BE2C (cell line): ENCODE measurements around the gene KRTAP10-12.

Source experiments
- DNase-seq: peaks from one replicate; pipeline ENCODE4 v3.0.0-alpha.2; 2020
- H3K27me3 ChIP-seq: fragments of 250-450 bp; sonication (Bioruptor Pico); 2 replicates; pipeline ENCODE4 v1.5.1; 2020; ENCODE audit warnings: mild to moderate bottlenecking
- H3K36me3 ChIP-seq: fragments of 250-450 bp; sonication (Bioruptor Pico); 2 replicates; pipeline ENCODE4 v1.5.1; 2020; ENCODE audit warnings: mild to moderate bottlenecking
- H3K4me1 ChIP-seq: fragments of 250-450 bp; sonication (Bioruptor Pico); 2 replicates; pipeline ENCODE4 v1.5.1; 2020
- H3K4me3 ChIP-seq: 2 replicates; pipeline ENCODE4 v1.5.1; 2011; ENCODE audit warnings: low read depth, low read length
- H3K9me3 ChIP-seq: fragments of 250-450 bp; sonication (Bioruptor Pico); 2 replicates; pipeline ENCODE4 v1.5.1; 2020
- TF ChIP-seq, protein P1 (sequence below): IDR thresholded peaks from 2 replicates; pipeline ENCODE4 v1.5.1; 2012; ENCODE audit warnings: mild to moderate bottlenecking, low read depth, low read length

KRTAP10-12 gene

DNA sequence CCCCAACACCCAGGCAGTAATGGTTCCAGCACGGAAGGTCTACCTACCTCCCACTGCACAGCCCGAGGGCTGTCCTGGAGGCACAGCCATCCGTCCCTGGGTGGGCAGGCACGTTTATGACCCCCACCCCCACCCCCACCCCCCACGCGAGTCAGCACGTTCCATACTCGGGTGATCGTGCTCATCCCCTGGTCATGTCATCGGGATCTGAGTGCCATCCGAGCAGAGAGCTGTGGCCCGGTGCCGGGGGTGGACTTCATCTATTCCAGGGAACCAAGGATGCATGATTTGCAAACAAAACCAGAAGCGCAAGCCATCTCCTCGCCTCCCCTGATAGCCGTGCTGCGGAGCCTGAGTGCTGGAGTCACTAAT, 13.3 kb downstream of the KRTAP10-12 start:
- Histone ChIP-seq H3K4me3 (no peak overlapping the region), H3K27me3 (peaks cover 86% of the 10 kb centered on the region), H3K9me3 (no peaks in the 10 kb centered on the region), H3K4me1 (no peaks in the 10 kb centered on the region), H3K36me3 (no peaks in the 10 kb centered on the region)
- DNase-seq: no peak
- TF ChIP-seq, protein P1, sequence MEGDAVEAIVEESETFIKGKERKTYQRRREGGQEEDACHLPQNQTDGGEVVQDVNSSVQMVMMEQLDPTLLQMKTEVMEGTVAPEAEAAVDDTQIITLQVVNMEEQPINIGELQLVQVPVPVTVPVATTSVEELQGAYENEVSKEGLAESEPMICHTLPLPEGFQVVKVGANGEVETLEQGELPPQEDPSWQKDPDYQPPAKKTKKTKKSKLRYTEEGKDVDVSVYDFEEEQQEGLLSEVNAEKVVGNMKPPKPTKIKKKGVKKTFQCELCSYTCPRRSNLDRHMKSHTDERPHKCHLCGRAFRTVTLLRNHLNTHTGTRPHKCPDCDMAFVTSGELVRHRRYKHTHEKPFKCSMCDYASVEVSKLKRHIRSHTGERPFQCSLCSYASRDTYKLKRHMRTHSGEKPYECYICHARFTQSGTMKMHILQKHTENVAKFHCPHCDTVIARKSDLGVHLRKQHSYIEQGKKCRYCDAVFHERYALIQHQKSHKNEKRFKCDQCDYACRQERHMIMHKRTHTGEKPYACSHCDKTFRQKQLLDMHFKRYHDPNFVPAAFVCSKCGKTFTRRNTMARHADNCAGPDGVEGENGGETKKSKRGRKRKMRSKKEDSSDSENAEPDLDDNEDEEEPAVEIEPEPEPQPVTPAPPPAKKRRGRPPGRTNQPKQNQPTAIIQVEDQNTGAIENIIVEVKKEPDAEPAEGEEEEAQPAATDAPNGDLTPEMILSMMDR: no peak

DNA sequence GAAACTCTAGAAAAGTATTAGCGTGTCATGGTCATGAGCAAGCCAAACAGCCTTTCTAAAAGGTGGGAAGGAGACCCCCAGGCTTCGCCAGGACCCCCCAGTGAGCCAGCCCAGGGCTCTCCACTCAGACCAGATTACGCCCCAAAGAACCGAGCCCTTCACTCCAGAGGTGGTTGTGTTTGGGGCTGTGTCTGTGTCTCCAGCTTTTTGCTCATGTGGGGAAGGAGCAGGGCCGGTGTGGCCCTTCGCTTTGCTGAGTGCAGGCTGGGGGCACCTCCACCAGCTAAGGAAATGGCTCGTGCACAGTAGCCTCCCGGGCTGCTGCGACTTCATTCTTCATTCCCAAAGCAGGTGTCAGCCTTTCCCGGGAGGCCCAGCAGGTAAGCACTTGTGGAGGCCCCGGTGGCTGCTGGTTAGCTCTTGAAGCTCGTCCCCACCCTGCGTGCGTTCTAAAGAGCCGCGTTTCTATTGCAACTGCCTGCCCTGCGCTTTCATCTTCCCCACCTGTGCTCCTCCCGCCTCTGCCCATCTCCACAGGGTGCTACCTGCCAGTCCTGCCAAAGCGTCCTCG, 13.9 kb downstream of the KRTAP10-12 start:
- TF ChIP-seq, protein P1: no peak
- Histone ChIP-seq H3K36me3 (no peaks in the 10 kb centered on the region), H3K27me3 (peaks cover 91% of the 10 kb centered on the region), H3K4me3 (no peak overlapping the region), H3K9me3 (no peaks in the 10 kb centered on the region), H3K4me1 (no peaks in the 10 kb centered on the region)
- no peak for DNase-seq

DNA sequence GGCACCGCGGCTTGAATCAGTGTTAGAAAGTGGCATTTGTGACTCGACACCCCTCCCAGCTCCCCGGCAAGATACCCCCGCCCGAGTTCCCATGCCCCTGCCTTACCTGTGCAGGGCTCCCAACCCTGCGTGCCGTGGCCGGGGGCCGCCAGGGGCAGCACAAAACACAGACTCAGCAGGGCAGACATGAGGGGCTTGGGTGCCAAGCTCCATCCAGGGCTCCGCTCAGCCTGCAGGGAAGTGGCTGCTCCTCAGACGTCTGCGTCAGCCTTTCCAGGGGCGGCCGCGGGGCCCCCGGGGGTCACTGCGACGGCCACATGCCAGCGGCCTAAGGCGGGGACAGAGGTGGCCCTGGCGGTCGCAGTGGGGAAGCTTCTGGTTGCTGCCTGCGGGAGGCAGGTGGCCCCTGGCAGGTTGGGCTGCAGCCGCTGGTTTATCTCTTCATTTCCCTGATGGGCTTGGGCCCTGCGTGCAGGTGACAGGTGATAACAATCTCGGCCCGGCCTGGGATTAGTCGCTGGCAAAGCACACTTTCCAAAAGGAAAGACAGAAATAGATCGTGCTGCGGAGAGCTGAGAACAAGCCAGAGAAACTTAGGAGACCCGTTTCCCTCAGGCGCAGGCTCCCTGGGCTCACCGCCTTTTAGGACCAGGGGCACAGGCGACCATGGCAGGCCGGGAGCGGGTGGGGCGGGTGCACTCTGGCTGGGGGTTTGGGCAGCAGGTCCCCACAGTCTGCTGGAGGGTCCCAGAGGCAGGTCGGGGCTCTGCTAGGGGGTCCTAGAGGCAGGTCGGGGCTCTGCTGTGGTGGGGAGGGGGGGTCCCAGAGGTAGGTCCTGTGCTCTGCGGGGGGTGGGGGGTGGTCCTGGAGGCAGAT, 14.6 kb downstream of the KRTAP10-12 start, which contains the start of gene TSPEAR:
TSS of gene TSPEAR (minus strand) at position 246 of the 876 bp plus-strand sequence. CDS start at position 188, 58 bp downstream.
- DNase-seq: no peak
- no peak within 1 kb of the TSS for H3K4me3 ChIP-seq

DNA sequence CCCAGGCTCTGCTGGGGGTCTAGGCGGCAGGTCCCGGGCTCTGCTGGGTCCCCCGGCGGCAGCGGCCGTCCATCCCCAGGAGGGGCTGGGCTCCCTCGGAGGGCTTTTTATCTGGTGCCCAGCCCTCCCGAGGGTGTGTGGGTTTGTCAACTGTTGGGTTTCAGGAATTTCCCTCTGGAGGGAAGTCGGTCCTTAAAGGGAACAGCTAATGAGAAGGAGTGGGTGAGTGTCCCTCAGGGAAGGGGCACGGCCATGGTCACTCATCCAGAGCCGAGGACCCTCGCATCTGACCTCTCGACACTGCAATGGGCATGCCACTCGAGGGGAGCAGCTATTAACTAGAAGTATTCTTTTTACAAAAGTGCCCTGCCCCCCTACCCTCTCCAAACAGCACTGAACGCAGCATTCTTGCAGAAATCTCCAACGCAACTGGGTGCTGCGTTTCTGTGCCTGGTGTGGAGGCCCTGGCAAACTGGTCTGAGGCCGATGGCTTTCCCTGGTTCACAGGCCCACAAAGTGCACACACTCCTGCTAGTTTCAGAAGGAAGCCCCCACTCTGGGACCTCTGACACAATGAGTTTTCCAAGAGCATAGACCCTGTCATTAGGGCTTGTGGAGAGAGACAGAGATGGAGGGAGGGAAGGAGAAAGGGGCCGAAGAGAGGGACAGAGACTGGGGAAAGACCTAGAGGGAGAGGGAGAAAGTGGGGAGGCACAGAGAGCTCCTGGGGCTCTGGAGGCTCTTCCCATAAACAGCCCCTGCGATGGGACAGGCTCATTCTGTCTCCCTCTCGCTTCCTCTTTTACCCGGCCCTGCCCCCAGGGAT, 15.4 kb downstream of the KRTAP10-12 start:
- H3K36me3 ChIP-seq: no peaks in the 10 kb centered on the region
- no peaks in the 10 kb centered on the region for H3K4me1 ChIP-seq
- DNase-seq: no peak
- TF ChIP-seq, protein P1: no peak
- no peaks in the 10 kb centered on the region for H3K9me3 ChIP-seq
- H3K27me3 ChIP-seq: peaks cover 85% of the 10 kb centered on the region
- no peak overlapping the region for H3K4me3 ChIP-seq

More for the DNA sequence above, 14.6 kb downstream of the KRTAP10-12 start, which contains the start of gene TSPEAR:
- H3K4me1 ChIP-seq: no peaks in the 10 kb centered on the region
- TF ChIP-seq, protein P1: no peak
- no peaks in the 10 kb centered on the region for H3K36me3 ChIP-seq
- peaks cover 87% of the 10 kb centered on the region for H3K27me3 ChIP-seq
- no peaks in the 10 kb centered on the region for H3K9me3 ChIP-seq

DNA sequence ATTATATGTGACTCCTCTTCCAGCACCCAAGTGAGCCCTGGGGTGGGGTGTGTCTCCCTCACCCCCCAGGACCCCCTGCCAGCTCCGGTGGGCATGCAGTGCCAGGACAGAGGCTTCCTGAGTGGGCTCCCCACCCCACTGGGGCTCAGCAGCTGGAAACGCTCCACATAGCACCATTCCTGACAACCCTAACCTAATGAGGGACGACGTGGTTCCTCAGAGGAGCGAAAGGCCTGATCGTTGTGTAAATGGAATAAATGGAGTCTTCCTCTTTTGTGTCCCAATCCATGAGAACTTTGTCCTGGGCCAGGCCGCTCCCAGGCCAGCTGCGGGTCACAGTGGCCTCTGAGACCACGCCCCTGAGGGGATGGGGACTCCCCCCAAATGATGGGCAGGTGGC, 16.2 kb downstream of the KRTAP10-12 start:
- Histone ChIP-seq H3K36me3 (no peaks in the 10 kb centered on the region), H3K27me3 (peaks cover 79% of the 10 kb centered on the region), H3K9me3 (no peaks in the 10 kb centered on the region), H3K4me1 (no peaks in the 10 kb centered on the region), H3K4me3 (no peak overlapping the region)
- TF ChIP-seq, protein P1: no peak
- no peak for DNase-seq
